ENCODE results near the gene AMFR.

The AMFR gene

DNA sequence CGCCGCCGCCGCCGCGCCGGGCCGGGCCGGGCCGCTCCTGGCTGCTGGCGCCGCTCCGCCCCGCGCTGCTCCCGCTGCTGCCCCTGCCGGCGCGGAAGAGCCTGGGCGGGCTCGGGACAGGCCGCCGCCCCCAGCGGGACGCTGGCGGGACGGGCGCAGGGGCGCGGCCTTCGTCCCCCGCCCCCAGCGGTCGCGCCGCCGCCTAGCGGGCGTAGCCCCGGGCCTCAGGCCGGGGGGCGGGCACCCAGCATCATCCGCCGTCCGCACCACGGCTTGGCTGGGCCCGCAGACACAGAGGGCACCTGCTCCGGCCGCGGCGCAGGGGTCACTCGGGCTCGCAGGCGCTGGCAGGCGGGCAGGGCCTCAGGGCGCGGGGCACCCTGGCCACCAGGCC is at the start of gene AMFR:
Gene AMFR (minus strand): TSS at position 107 of the 394 bp plus-strand sequence. CDS start 218 bp downstream, outside the sequence.
- peak; percentile 95 for DNase-seq (ENCODE audit: low spot score)

DNA sequence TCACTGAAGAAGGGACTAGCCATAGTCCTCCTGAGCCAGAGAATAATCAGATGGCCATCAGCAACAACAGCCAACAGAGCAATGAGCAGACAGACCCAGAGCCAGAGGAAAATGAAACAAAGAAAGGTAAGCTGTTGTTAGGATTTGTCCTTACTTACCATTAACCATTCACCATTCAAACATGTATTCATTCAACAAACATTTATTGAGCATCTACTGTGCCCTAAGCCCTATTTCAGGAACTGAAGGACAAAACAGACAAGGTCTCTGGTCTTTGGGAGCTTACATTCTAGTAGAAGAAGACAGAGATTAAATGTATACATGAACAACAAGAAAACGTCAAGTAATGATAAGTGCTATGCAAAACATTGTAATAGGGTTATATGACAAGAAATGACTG is 45.3 kb upstream of the AMFR start:
- no peak for DNase-seq (ENCODE audit: low spot score)

DNA sequence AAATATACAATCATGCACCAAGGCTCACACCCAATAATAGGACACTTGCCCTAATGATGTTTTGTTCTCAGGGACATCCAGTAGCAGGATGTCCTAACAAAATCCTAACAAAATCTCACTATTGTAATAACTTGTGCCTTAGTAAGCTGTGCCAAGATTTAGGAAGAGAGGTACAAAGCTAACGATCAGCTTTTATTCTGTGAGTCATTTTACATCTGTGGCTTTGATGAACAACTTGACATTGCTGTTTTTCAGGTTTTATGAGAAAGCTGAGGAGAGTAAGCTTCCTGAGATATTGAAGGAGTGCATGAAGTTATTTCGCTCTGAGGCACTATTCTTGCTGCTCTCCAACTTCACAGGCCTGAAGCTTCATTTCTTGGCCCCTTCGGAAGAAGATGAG is 44.9 kb upstream of the AMFR start:
- no peak for DNase-seq (ENCODE audit: low spot score)

DNA sequence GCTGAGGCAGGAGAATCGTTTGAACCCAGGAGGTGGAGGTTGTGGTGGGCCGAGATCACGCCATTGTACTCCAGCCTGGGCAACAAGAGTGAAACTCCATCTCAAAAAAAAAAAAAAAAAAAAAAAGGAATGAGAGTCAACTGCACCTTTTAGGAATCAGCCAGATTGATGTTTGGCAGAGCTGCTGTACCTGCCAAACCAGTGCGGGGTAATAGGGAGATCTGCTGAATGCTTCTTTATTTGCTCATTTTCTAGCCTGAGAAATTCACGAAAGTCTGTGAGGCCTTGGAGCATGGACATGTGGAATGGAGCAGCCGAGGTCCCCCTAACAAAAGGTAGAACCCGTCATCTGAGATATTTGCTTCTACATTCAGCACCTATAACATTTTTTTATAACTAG is 44.4 kb upstream of the AMFR start:
- DNase-seq (ENCODE audit: low spot score): no peak

DNA sequence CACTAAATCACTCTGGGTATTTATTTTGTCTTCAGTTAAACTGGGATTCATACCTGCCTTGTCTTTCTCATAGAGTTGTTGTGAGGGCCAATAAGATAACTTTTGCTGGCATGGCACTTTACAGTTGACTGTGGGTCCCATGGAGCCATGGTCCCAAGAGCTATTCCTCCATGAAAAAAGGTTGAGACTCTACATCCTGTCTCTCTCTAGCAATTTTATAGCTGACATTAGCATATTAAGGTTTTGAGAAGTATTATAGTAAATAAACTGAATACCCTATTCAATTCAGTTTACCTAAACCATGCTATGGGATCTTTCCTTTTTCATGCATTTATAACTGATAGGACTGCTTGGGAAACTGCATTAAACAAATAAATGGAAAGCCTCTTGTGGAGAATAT is 43.5 kb upstream of the AMFR start:
- DNase-seq (ENCODE audit: low spot score): no peak

DNA sequence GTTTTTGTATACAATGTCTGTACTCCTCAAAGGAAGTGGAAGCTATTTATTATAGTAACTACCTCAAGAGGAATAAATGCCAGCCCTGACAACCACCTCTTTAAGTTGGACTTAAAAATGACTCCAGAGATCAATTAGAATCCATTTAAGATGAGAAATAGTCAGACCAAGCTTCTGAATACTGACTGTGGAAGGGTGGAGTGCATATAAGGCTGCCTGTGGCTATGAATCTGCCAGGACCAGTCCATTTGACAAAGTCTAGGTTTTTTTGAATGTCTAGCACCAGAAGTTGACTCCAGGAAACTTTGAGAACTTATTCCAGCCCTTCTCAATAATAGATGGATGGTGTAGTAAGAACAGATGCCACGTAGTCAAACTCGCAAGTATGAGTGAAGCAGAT is 41.0 kb upstream of the AMFR start:
- no peak for DNase-seq (ENCODE audit: low spot score)

DNA sequence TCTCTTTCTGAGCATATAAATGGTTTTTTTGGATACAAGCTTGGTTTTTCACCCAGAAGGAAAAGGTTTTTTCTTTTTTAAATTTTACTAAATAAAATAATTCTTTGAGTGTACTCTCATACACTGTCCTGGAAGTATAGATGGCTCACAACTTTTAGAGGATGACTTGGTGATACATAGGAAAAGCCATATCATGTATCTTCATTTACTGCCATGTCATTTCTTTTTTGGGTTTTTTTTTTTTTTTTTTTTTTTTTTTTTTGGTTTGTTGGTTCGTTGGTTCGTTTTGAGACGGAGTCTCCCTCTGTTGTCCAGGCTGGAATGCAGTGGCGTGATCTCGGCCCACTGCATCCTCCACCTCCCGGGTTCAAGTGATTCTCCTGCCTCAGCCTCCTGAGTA is 37.8 kb upstream of the AMFR start:
- DNase-seq (ENCODE audit: low spot score): no peak

DNA sequence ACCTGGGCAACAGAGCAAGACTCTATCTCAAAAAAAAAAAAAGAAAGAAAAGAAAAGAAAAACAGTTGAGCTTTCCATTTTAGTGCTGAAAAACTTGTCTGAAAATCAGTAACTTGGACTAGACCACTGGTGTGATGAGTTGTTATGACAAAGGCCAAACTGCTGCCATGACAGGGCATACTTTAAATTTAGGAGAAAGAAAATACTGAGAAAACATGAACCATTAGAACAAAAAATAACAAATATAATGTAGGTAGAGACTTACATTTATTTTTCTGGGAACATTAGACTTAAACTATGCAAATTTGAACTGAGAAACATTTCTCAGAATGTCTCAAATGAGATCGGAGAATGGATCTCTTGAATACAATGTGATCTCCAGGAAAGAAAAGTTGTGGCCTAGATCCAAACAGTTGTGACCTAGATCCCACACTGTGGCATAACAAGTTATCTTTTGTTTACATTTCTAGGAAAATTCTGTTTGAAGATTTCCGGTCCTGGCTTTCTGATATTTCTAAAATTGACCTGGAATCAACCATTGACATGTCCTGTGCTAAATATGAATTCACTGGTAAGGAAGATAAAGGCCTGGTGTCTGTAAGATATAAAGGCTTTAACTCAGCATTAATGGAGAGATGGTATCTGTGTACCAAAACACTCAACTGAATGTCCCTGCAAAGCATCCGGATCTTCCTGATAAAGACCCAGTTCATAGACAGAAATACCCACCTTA is 36.9 kb upstream of the AMFR start:
- DNase-seq (ENCODE audit: low spot score): no peak

DNA sequence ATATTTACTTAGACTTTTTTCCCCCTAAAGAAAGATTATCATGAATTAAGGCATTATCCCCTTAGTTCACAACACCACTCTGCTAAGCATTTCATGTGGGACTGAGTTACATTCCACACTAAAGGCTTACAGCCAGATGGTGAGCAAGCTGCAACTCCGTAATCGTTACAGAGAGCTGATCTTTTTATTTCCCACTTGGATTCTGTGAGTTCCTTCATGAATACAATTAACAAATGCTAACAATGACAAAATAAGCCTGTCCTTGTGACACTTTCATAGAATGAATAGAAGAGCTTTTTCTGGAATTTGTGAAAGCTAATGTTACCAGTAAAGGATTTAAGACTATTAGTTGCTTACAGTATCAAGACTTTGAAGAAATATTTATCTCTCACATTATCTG is 34.8 kb upstream of the AMFR start:
- DNase-seq (ENCODE audit: low spot score): no peak

DNA sequence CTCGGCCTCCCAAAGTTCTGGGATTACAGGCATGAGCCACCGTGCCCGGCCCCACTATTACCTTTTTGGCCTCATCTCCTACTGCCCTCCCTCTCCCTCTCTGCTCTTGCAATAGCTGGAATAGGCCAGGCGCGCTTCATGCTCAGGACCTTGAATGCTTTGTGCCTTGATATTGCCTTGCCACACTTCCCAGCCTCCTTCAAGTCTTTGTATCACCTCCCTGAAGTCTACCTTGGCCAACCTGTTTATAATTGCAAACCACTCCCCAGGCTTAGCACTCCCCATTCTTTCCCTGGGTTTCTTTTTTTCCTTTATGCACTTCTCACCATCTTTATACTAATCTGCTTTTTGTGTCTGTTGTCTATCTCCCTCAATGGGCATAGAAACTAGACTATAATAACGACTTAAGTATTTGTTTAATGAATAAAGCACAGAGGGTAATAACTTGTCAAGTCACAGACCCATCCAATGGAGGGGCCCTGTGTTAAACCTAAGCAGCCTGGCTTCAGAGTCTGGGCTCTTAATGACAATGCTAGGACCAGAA is 32.7 kb upstream of the AMFR start:
- no peak for DNase-seq (ENCODE audit: low spot score)

DNA sequence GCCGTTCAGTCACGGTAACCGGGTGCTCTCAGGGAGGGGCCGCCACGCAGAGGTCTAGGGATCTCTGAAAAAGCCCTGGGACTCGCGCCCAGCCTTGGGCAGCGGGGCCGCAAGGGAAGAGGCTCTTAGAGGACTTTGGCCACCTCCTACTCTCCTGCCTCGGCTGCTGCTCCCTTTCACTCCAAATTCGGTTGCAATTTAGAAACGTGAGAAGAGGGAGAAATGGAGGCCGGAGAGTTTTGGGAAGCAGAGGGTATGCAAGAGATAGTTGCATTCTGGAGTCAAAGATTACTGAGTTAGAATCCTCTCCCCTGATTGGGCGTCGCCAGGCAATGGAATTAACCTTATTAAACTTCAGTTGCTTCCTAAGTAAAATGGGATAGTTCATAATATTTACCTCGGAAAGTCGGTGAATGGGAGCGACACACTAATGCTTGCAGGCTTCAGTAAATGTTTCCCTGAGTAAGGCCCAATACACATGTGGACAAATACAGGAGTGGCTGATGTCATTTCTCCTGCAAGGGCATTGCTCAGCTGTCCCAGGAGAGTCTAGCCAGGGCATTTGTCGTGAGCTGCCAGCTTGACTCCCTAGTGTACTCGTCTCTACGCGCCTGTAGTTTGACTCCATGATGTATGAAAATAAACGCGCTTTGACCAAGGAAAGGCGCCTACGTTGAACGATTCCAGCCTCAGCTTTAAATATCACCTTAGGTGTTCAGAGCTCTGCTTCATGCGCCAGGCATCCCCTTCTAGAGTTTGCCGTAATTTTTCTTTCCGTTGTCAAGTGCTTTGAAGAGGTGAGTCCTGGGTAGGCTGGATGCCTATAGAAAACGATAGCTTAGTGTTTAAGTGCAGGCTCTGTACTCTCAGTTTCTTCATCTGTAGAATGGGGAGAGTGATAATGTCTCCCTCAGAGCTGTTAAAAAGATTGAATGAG is 26.7 kb upstream of the AMFR start:
- peak; percentile 70 for DNase-seq (ENCODE audit: low spot score)

DNA sequence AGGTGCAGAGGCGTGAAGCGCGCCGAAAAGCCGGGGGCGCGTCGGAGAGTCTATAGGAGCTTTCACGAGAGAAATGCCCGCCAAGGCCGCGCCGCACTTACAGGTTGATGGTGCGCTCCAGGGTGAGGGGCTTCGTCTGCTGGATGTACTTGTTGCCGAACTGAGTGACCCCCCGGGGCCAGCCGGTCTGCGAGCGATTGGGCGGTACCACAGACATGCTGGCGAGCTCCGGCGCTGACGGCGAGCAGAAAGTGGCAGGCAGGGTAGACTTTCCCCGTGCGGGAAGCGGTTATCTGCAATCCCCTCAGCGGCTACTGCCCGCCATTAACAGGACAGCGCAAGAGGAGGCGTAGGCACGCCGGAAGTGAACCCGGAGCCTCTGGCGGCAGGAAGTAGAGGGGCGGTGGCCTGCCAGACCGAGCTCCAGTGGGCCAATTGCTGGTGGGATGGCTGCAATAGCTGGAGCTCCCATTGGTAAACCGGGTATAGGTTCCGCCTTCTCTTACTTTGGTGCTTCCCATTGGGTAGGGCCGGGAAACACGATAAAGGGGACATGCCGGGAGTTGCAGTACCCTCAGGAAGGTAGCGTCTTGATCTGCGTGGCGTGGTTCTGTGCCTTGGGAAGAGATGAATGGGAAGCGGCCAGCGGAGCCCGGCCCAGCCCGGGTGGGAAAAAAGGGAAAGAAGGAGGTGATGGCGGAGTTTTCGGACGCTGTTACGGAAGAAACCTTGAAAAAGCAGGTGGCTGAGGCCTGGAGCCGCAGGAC is 25.8 kb upstream of the AMFR start, which contains the start of the genes NUDT21 and OGFOD1:
Gene NUDT21 (minus strand): TSS at position 347 of the 767 bp plus-strand sequence. CDS start 130 bp downstream, at position 217.
Gene OGFOD1 (plus strand): TSS at position 569 of the 767 bp plus-strand sequence. CDS start 59 bp downstream, at position 628.
- DNase-seq (ENCODE audit: low spot score): peak; percentile 100

DNA sequence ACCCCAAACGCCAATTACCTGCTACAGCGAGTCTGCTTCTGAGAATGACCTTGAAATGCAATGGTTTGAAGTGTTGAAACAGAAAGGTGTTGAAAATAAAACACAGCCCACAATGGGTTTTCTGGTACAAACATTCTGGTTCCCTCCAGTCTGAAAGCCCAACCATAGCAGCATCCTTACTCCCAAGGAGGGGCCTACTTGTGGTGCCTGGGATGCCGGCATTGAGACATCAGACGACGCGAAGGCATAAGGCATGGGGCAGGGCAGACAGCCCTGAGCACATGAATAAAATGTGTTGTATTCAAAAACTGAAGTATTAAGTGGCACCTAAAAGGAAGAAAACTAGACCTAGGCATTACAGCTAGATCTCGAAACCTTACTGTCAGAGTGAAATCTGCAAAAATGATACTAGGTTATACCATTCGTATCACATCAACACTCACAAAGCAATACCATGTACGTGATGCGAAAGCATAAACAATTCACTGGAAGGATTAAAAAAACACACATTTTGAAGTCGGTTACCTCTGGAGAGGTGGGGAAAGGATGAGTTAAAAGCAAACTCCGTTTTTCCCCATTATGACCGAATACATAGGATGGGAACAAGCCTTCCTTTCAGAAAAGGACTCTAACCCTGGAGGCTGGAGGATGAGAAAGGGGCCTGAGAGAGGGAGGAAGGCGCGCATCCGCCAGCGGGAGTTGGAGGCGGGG is 25.1 kb upstream of the AMFR start:
- DNase-seq (ENCODE audit: low spot score): peak; percentile 28

DNA sequence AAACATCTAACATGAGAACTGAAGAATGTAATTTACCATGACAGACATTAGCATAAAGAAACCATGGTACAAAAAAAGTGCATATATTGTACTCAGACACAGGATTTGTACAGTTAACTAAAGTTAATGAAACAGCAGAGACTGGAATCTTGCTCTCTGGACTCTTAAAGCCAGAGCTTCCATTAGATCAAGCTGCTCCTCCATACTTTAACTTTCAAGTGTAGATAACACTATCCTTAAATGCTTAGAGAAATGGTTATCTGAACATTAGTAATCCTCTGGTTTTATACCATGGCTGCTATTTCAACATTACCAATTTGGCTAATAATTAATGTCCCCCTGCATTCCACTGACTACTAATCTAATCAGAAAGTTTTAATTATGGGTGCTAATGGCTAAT is 22.7 kb upstream of the AMFR start:
- DNase-seq (ENCODE audit: low spot score): no peak

DNA sequence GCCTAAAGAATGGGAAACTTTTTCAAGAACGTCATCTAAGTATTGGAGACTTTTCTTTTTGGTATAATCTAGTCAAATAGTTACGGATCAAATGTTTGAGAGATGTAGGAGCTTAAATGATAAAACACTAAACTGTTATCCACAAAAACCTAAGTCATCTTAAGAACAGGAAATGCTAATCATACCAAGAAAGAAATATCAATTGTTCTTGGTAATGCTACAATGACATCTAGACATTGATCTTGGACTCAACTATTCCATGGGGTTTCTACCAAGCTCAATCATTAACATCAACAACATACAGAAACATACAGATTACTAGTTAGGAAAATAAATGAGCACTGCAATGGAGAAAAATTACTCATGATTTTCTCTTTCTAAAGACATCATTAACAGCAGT is 21.9 kb upstream of the AMFR start:
- DNase-seq (ENCODE audit: low spot score): no peak

DNA sequence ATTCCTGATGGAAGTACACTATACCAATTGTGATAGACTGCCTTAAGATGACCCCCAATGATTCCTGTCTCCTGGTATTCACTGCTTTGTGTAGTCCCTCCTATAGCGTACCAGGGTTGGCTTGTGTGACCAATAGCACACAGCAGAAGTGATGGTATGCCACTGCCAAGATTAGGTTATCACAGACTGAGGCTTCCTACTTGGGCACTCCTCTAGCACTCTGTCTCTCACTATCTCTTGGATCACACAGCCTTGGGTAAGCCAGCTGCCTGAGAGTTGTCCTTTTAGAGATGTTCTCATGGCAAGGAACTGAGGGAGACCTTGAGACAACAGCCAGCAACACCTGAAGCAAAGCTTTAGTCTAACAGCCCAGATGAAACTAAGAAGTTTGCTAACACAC is 12.7 kb upstream of the AMFR start:
- no peak for DNase-seq (ENCODE audit: low spot score)

DNA sequence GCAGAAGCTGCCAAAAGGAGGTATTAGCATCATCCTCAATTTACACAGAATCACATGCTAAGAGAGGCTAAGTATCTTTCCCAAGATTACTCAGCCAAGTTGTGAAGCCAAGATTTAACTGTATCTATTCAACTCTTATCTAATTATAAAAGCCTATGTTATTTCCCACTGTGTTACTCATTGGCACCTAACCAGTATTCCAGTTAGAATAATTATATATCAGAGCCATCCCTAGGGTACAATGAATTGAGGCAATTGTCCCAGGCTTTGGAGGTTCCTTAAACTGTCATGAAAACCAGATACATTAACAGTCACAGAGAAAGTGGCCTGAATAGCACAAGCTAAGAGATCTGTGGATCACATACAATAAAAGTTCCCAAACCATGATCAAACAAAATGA is 10.9 kb upstream of the AMFR start:
- no peak for DNase-seq (ENCODE audit: low spot score)

DNA sequence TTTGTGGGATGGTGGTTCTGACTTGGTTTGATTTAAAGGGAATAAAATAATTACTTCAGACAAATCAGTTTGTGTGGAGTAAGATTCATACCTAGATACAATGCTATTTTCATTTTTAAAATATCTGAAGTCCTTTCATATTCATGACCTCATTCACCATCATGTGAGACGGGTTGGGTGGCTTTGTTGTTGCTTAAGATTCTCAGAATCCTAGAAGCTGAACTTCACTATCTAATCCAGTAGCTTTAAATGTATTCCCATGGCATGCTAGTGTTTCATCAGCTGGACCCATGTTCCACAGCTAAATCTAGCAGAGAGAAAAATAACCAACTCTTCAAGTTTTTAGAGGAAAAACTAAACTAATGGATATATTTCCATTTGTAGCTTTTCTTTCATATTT is 2.7 kb upstream of the AMFR start:
- DNase-seq (ENCODE audit: low spot score): no peak

DNA sequence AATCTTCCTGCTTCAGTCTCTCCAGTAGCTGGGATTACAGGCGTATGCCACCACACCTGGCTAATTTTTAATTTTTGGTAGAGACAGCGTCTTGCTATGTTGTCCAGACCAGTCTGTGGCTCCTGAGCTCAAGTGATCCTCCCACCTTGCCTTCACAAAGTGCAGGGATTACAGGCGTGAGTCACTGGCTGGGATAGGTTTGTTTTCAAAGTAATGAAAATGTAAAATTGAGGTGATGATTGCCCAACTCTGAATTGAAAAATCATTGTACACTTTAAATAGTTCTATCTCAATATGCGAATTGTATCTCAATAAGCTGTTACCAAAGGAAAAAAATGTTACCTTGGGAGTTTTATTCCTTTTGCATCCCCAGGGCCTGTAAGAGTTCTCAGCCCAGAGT is 1.2 kb upstream of the AMFR start:
- DNase-seq (ENCODE audit: low spot score): no peak

DNA sequence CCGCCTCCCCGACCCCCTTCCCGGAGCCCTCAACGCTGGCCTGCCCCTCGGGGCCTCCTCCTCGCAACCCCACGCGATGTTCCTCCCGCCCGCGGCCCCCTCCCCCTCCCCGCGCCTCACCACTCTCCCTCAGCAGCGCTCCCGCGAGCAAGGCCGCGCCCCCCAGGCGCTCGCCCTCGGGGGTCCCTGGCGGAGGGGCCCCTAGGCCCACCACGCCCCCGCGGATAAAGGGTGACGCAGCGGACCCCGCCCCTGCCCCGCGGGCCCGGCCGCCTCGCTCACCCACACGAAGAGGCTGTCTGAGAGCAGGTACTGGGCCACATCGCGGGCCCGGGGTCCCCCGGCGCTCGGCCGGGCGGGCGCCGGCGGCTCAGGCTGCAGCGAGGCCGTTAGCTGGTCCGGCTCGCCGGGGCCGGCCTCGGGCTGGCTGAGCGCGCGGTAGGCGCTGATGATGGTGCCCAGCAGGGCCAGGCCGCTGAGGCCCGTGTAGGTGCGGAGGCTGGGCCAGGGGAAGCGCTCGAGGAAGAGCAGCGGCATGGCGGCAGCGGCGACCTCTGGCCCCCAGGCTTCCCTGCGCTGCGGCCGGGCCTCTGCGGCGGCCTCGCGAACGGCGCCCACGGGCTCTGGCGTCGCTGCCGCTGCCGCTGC is 430 bp downstream of the AMFR start:
- DNase-seq (ENCODE audit: low spot score): peak; percentile 33

DNA sequence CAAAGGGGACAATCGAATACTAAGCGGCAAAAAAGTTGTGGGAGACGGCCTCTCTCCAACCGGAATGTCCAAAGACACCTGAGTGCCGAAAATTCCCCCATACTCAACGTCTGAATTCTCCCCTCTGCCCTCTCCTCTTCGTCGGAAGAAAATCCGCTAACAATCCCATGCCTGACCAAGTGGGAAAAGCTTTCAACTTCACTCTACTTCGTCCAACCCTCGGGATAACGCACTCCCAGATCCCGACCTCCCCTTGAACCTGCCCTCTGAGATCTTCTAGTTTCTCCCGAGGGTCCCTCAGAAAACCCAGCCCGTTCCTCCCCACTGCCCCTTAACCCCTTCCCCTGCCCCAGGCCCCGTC is 961 bp downstream of the AMFR start:
- DNase-seq (ENCODE audit: low spot score): no peak

All from AG08395 (cell line).